Occipital lobe (tissue), 2 donors: ENCODE data around the gene PPFIA1. TPM values are rescaled to one million over a fixed set of nuclear protein-coding genes. Genes with fewer than 3 reads are reported as not detected.

Source experiments
- DNase-seq: peaks from one replicate; lab custom pipeline; 2025; lab: John Stamatoyannopoulos, UW
- total RNA-seq: library from RNA; depleted of rRNA; stranded (reverse); fragments of >200 nt; gene quantifications from one replicate; pipeline ENCODE4 v1.2.3, GENCODE V29; 2014

Gene PPFIA1
- total RNA-seq, 1 donor from 2014 or later = 34.2 TPM

DNA sequence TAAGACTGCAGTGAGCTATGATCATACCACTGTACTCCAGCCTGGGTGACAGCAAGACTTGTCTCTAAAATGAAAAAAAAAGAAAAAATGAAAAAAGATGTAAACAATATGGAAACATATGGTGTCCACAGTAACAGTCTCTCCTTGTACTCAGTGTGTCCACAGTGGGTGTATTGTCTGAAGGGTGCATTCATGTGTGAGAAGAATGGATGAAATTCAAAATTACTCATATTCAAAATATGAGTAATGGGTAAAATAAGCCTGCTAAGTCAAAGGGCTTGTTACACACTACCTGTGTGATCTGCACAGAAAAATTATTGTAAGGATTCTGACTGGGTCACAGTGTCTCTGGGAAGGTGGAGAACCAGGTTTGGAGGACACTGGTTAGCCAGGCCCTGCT, 26.9 kb downstream of the PPFIA1 start:
- DNase-seq = no peak

DNA sequence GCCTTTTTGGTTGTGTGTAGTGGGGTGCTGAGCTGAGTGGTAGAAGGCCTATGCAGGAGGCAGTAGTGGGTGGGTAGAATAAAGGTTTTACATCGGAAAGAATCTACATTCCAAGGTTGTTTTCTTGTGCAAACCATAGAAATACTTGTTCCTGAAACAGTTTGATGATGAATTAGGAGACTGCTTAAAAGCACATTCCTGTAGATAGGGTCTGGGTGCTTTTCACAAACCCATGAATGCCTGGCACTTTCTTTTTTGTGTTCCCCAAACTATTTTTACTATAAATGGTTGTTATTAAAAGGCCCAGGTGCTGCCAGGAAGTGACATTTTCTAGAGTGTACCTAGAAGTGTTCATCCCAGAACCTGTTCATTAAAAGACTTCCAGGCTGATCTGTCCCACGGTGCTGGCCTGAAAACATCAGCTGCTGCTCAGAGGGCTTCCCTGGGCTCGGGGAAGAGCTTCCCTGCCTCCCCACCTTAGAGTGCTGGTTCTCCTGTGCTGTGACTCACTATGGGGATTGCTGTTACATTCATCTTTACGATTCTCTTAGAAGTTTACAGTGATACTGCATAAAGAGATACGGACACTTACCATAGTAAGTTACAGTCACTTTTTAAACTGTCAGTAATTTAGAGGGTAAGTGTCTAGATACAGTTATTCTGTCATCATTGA, 27.9 kb downstream of the PPFIA1 start:
- no peak for DNase-seq

DNA sequence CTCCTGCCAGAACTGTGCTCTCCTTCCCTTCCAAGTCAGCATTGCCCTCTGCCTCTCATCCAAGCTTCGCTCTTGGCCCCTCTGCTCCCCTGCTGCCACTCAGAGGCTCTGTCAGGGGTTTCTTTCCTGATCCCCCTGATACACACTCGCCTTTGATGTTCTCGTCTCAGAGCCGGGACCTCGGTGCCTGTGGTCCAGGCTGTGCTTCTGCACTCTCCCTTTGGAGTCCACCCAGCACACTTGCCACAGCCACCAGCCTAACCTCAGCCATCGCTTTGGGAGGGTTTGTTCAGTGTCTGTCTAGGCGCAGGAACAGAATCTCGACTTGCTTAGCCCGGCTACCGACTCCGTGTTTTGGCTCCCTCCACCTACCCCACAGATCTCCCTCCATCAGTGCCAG, 29.1 kb downstream of the PPFIA1 start:
- DNase-seq = no peak

DNA sequence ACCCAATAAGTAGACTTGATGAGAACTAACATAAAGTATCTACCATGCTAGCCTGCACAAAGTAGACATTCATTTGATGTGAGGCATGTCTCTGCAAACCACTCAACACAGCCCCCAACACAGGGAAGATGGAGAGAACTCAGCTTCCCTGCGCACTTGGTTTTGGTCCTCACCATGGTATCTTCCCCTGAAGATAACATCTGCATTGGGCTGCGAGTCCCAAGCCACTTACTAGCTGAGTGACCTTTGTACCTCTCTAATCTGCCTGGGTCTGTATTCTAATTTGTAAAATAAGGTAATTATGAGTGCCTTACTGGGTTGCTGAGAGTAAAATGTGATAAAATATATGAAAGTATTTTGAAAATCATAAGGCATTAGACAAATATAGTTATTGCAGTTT, 30.7 kb downstream of the PPFIA1 start:
- no peak for DNase-seq

DNA sequence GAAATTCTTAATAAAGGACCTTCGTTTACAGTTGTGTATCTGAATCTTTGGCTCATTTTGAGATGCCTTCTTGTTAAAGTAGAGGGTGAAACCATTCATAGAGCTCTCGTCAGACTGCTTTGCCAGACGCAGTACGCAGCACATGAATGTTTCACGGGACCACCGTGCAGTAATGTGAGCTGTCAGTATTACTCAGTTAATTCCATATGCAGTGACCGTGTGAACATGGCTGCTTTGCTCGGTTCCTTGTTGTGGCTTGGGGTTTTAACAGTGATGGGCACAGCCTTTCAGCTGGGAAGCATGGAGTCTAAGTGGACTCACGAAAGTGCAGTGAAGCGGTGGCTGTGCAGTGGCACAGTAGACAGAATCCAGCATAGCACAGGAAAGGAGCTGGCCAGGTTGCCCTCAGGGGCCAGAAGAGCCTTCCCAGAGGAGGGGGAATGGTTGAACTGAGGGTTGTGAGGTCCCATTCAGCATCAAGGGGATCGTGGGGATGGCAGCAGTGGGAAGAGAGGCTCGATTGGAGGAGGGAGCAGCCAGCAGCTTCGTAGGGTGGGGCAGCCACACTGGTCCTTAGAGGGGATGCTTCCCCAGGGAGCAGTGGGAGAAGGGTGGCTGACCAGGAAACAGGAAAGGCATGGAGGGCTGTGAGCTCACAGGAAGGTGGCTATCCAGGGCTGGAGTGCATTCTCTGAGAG, 31.4 kb downstream of the PPFIA1 start:
- no peak for DNase-seq

DNA sequence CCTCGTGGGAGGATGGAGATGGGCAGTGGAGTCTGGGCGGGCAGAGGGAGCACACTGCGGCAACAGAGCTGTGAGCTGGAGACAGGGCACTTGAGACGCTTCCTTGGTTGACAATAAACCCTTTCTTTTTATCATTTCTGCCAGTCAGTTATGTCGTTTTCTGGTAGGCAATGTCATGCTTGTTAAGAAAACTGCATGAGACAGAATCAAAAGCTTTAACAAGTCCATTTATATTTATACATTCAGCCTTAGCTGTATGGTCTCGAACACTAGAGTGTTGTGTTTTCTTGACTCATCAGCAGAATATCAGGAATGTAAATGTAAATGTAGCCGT, 31.9 kb downstream of the PPFIA1 start:
- DNase-seq = no peak

DNA sequence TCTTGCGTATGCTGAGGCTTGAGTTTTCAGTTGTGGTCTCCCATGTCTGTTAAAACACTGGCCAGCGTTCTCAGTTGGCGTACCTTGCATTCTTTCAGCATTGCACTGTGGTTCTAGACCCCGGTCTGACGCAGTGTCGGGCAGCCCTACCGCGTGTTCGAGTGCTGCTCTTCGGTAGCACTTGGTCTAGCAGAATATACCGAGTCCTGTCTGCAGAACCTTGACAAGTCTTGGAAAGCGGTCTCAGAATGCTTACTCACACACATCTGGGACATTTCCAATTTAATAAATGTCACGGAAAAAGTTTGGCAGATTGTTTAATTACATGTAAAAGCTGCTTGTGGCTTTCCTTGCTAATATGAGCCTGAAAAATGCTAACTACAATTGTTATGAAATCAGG, 32.6 kb downstream of the PPFIA1 start:
- no peak for DNase-seq

DNA sequence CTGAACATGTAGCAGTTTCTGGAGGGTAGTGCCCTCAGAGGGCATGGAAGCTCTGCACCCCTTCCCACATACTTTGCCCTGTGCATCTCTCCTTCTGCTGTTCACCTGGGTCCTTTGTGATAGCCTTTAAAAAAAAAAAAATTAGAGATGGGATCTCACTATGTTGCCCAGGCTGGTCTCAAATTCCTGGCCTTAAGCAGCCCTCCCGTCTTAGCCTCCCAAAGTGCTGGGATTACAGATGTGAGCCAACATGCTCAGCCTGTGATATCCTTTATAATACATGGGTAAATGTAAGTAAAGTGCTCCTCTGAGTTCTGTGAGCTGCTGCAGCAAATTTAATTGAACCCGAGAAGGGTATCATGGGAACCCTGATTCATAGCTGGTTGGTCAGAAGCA, 33.7 kb downstream of the PPFIA1 start:
- no peak for DNase-seq

DNA sequence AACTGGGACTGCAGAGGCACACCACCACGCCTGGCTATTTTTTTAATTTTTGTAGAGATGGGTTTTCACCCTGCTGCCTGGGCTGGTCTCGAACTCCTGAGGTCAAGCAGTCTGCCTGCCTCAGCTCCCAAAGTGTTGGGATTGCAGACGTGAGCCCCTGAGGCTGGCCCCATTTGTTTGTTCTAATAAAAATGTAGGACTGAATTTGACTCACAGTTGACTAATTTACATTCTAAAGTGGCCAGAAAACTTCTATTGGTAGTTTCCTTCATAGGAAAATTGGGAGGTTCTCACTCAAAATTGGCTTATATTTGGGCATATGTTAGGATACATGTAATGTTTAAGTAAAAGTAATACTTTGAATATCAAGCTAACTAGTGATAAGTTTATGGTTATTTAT, 35.0 kb downstream of the PPFIA1 start:
- no peak for DNase-seq

DNA sequence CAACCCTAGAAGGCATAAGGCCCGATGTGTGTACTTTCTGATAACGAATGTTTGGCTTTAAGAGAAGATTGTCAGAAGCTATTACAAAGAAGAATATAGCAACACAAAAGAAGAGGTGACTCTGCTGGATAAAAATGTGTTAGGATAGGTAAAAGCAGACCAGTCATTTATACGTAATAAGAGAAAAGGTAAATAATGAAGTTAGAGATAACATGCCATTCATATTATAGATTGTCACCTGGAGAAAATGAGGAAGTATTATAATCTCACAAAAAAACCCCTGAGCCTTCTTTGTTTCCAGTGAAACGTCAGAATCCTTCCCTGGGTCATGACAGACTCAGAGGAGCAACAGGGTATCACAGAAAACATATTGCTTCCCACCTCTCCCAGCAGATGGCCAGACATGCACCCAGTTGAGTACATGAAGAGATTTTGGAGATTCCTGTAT, 36.1 kb downstream of the PPFIA1 start:
- no peak for DNase-seq

DNA sequence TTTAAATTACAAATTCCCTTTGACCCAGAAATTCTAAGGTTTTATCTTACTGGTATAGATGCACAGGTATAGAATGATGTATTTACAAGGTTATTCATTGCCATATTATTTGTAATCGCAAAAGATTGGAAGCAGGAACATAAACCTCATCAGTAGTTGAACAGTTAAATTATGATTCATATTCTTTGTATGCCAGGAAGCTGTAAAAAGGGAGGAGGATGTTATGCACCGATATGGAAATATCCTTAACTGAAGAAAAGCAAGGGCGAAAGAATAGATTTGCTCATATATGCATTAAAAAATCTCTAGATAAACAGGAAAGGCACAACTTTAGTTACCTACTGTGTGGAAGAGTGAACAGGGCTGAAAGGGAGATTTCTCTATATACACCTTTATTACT, 36.7 kb downstream of the PPFIA1 start:
- DNase-seq = no peak

DNA sequence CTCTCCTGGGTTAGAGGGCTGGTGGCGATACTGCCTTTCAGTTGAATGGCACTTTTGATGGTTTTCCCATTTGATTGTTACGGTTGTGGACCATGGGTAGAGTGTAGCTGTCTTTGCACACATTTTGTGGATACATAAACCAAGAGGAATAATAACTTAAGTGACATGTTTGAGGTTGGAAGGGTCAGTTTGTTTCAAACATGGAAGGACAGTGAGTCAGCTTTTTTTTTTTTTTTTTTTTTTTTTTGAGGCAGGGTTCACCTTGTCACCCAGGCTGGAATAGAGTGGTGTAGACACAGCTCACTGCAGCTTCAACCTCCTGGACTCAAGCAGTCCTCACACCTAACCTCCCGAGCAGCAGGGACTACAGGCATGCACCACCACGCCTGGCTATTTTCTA, 41.1 kb downstream of the PPFIA1 start:
- no peak for DNase-seq

DNA sequence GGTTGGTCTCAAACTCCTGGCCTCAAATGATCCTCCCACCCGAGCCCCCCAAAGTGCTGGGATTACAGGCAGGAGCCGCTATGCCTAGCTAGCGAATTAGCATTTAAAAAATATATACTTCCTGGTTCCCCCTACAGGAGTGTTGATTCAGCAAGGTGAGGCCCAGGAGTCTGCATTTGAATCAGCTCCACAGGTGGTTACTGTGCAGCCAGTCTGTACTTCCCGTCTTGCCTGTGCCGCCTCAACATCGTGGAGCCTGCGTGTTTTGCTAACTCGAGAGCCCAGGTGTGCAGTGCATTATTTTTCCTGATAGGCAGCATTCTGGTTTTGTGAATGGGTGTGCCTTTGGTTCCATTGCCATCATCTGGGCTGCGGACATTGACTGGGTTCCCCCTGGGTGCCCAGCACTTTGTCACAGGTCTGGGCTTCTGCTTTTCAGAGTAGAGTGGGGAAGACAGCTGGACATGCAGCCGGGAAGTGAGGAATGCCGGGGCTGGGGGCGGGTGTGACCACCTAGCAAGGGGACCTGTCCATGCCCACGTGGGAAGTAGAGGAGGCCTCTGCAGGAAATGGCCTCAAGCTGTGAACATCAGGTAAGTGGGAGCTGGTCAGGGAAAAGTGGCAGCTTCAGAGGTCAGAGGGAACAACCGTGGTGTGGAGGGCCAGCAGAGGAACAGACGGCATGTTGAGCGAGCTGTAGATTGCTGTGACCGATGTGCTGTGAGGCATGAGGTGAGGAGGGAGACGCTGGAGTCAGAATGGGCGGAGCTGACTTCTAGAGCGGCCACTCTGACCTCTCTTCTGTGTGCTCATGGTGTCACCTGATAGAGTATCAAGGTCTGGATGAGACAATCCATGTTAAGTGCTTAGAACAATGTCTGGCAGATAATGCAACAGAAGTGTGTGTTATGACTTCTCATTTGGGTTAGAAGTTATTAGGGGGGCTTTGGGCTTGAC, 42.2 kb downstream of the PPFIA1 start:
- DNase-seq = no peak

DNA sequence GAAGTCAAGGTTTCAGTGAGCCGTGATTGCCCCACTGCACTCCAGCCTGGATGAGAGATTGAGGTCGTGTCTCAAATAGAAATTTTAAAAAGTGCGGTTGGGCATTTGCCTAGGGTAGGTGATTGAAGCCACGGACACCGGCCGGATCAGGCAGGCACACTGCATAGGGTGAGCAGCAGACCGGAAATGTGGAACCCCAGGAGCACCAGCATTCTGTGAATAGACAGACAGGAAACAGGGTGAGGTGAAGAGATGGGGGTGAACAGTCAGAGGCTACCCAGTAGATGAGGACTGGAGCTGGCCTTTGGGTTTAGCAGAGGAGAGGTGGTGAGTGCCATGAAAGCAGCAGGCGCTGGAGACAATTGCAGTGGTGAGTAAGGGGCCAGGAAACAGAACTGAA, 43.5 kb downstream of the PPFIA1 start:
- DNase-seq = no peak

DNA sequence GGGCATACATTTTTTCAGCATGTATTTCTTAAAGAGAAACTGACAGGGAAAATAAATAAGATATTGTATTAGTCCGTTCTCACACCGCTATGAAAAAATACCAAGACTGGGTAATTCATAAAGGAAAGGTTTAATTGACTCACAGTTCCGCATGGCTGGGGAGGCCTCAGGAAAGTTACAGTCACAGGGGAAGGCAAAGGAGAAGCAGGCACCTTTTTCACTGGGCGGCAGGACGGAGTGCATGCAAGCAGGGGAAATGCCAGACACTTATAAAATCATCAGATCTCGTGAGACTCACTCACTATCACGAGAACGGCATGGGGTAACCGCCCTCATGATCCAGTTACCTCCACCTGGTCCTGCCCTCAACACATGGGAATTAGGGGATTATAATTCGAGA, 44.2 kb downstream of the PPFIA1 start:
- no peak for DNase-seq

DNA sequence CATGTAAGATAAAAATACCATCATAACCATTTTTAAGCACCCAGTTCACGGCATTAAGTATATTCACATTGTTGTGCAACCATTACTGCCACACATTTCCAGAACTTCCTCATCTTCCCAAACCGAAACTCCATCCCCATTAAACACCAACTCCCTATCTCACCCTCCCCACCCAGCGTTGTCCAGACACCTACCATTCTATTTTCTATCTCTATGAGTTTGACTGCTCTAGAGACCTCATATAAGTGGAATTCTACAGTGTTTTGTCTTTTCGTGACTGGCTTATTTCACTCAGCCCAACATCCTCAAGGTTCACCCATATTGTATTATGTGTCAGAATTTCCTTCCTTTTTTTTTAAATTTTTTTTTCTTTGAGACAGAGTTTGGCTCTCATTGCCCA, 45.2 kb downstream of the PPFIA1 start:
- no peak for DNase-seq

DNA sequence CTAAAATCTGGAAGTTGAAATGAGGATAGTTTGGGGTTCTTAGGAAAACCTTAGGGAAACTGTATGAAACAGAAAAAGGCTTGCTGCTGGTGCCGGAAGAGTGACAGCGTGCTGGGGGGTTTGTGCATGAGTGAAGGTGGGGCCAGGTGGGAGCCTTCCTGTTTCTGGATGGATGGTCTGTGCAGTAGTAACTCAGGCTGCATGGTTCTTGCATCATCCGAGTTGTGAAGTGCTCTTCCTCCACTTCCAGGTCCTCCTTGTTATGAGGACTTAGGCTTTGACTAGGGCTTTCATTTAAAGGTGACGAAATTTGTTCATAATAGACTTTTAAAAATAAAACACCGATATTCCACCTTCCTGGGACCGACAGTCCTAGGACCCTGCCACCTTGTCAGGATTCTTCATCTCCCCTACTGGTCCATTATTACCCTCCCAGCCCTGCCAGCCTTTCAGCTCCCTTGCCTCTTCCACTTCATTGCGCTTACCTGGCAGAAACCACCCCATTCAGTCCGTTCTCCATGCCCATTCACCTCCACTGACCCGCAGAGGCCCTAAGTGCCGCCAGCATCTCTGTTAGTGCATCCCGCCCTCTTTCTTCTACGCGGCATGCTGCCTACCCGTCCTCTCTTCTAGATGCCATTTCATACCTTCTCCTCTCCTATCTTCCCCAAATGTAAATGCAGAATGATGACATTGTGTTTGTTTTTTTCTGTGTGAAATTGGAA, 47.3 kb downstream of the PPFIA1 start:
- no peak for DNase-seq

DNA sequence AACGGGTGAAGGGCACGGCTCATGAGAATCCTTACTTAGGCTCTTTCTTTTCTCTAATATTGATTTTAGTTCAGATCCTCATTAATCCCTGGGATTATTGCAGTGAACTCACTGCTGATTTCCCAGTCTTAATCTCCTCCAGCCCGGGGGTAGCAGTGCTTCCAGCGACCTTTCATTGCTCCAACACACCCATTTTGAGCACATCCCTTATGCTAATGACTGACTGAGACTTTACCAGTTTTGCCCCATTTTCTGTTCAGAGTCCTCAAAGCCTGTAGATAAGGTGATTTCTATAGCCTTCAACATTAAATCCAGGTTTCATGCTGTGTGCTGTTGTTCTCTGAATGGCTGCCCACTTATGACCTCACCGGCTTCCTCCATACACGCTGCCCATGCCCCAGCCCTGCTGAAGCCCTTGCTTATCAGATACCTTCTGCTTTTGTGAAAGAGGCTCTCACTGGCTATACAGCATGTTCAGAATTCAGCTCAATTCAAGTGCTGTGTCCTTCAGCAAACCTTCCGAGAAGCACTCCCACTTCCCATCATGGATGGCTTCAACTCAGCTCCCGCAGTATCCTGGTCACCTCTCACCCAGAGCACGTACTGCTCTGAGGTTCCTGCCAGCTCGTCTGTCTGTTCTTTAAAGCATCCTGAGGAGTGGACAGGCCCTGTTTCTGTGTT, 49.0 kb downstream of the PPFIA1 start:
- no peak for DNase-seq

DNA sequence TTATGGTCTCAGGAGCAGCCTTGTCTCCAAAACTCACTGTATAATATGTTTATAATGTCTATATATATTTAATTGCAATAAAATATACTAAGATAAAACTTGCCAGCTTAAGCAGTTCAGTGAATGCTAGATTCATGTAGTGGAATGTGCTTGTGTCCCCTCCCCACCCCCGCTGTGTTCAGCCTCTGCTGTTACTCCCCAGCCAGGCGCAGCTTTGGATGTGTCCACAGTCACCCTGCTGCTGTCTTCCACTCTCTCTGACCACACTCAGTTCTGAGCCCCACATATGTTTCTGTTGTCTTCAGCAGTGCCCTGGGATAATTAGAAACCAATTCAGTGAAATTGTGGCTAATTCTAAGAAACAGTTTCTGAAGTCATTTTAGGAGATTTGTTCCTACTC, 52.2 kb downstream of the PPFIA1 start:
- no peak for DNase-seq

DNA sequence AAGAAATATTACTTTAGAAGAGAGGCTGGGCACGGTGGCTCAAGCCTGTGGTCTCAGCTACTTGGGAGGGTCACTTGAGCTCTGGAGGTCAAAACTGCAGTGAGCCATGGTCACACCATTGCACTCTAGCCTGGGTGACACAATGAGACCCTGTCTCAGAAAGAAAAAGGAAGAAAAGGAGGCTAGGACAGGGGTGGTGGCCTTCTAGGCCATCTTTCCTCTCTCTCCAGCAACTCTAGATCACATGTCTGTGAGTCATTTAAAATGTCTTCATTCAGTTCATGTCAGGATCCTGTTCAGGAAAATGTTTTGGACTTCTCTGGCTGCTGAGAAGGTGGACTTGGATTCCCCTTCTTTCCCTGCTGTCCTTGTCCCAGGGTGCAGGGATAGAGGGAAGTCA, 53.3 kb downstream of the PPFIA1 start:
- no peak for DNase-seq
